SHP77 treated with DMSO at 0.1 percent for 48 hours (cell line): ENCODE measurements around the gene HFE.

Experiments used
- DNase-seq: peaks from one replicate; lab custom pipeline; 2025; lab: John Stamatoyannopoulos, UW

HFE gene

DNA sequence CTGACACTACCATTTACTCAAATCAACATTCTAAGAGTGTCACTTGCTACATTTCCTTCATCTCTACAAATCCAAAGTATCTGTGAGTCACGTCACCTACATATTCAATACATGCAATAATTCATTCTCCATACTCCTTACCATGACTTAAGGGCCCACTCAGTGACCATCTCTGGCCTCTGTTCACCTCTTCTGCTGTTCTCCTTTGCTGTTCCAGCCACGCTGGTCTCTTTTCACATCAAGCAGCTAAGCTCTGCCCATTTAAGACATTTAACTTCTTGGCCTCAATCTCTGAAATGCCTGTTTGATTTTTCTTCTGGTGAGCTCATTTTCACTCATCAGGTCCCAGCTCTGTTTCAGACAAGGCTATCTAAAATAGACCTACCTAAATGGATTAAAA lies 46.5 kb downstream of the HFE start:
- DNase-seq, result no peak

DNA sequence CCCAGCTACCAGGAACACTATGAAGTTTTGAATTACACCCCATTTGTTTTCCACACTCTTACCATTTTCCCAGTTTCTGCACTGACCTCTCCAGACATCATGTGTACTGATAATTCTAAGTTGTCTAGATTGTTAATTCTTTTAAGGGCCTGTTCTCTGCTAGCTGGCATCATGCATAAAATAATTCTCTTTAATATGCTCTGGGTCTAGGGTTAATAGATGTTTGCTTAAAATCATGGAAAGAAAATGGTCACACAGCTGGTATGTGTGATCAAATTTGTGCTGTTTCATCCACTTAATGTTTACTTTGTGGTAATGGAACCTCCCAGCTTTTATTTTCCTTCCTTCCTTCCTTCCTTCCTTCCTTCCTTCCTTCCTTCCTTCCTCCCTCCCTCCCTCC lies 49.1 kb downstream of the HFE start:
- DNase-seq, result no peak

DNA sequence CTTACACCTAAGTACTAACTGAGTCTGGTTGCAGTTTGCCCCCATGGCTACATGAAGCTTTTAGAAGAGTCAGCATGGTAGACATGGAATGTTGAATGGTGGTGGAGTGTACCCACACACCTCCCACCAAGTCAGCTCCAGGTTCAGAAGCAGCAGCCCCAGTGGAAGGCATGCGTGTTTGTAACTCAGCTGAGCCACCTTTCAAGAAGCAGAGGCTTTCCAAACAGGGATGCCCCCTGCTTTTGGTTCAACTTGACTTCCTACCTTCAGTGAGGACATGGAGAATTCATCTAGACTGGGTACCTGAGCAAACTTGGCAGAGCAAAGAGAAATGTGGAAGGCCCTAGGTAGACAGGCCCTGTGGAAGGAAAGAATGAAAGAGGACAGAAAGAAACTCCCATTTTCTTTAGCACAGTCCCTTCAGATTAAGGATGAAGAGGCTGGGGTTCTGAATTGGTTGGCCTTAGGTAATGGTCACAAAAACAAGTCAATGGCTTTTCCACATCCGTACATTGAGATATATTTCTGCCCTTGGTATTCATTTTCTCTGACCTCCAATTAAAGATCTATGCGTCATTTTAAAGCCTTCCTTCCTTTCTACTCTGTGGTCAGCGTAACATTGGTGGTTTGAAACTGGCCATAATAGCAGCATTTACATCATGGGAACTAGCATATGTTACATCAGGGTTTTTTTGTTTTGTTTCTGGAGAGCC lies 53.2 kb downstream of the HFE start:
- DNase-seq, result no peak

- DNase-seq, result no peak
Observed at GRCh38 chr6:26140967-26141294, 53.7 kb downstream of the HFE start.

DNA sequence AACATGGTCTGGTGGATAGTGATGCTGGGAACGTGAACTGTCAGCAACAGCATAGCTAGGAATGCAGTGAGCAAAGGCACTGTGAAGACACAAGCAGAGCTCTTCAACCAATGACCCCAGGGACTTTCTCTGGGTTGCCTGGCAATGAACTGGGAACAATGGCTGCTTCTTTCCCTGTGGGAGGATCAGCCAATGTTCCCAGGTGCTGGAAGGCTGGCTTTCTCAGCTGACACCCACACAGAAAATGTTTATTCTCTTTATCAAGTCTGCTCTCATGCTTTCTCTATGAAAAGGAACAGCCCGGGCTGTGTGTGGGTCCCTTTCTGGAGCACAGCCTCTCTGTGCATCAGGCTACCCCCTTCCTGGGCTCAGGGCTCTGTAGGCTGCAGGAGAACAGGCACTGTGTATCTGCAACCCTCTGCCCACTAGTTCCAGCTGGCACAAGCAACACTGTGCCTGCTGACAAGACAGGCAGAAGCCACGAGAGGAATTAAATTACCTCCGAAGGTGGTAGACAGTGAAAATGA lies 54.2 kb downstream of the HFE start:
- no peak for DNase-seq

- no peak for DNase-seq
Observed at GRCh38 chr6:26142026-26142425, 54.8 kb downstream of the HFE start.
